Natural killer cell (primary cell): ENCODE data around the gene ST6GALNAC4. TPM values are rescaled to one million over a fixed set of nuclear protein-coding genes. Genes with fewer than 3 reads are reported as not detected.

Experiments used
- ATAC-seq, 3 donors: fragments of 150-1000 bp in 2 of 3; fragments of 200-7000 bp in 1 of 3; cut with Tn5 transposase; 1 replicate in 1 of 3; 2 replicates in 2 of 3; pipeline ENCODE4 v1.10.0; 2021; ENCODE audit warnings: mild to moderate bottlenecking in 2 of 3, moderate library complexity in 2 of 3
- DNase-seq, 2 donors: peaks; one replicate each; pipeline versions ENCODE4 v3.0.0 to v3.0.0-alpha.2; 2013 to 2021; ENCODE audit warnings: mixed read lengths in 1 of 2
- H3K27ac ChIP-seq: one replicate; pipeline ENCODE4 v1.5.1; 2013; ENCODE audit warnings: mild to moderate bottlenecking, low read length
- H3K27me3 ChIP-seq: one replicate; pipeline ENCODE4 v1.6.1; 2013; ENCODE audit warnings: low read length; ENCODE audit not compliant: control insufficient read depth, insufficient read depth
- H3K36me3 ChIP-seq: one replicate; pipeline ENCODE4 v1.6.1; 2013; ENCODE audit warnings: low read length; ENCODE audit not compliant: control insufficient read depth, insufficient read depth
- H3K4me1 ChIP-seq: one replicate; pipeline ENCODE4 v1.6.1; 2013; ENCODE audit warnings: low read length; ENCODE audit not compliant: control insufficient read depth, insufficient read depth
- H3K4me3 ChIP-seq: one replicate; pipeline ENCODE4 v1.5.1; 2013; ENCODE audit warnings: low read length
- H3K9me3 ChIP-seq: one replicate; pipeline ENCODE4 v1.6.1; 2013; ENCODE audit warnings: low read length; ENCODE audit not compliant: control insufficient read depth, insufficient read depth
- H3K27ac Mint-ChIP-seq, 2 donors: one replicate each; pipeline ENCODE4 v1.8.0; 2022; ENCODE audit warnings: mild to moderate bottlenecking in 2 of 2, mixed read lengths in 2 of 2, moderate library complexity in 1 of 2
- H3K27me3 Mint-ChIP-seq, 2 donors: one replicate each; pipeline ENCODE4 v1.8.0; 2022; ENCODE audit warnings: low read depth in 2 of 2, mixed read lengths in 2 of 2
- H3K36me3 Mint-ChIP-seq: one replicate; pipeline ENCODE4 v1.8.0; 2022; ENCODE audit warnings: mixed read lengths
- H3K4me1 Mint-ChIP-seq, 2 donors: one replicate each; pipeline ENCODE4 v1.8.0; 2022; ENCODE audit warnings: mixed read lengths in 2 of 2
- H3K4me3 Mint-ChIP-seq: one replicate; pipeline ENCODE4 v1.8.0; 2022; ENCODE audit warnings: mild to moderate bottlenecking, moderate library complexity, mixed read lengths
- H3K9me3 Mint-ChIP-seq, 2 donors: one replicate each; pipeline ENCODE4 v1.8.0; 2022; ENCODE audit warnings: mixed read lengths in 2 of 2
- WGBS: methylation state at CpG from one replicate; pipeline ENCODE4 v1.1.7; 2013; ENCODE audit warnings: missing lambda C conversion rate; ENCODE audit not compliant: insufficient coverage; 5-methylcytosine and 5-hydroxymethylcytosine counted together
- intact Hi-C: fragments of 100-400 bp; cut with micrococcal nuclease; formaldehyde crosslinking; loops from one replicate; pipeline ENCODE4 v1.14.2; 2022
- total RNA-seq, 4 donors: library from RNA; stranded (reverse); fragments of 120-200 nt in 1 of 4; gene quantifications; one replicate each; pipeline versions ENCODE4 v1.2.3 to v1.2.4, GENCODE V29; 2013 to 2022
- TF ChIP-seq, protein P1 (sequence below): fragments of 200-600 bp; IDR thresholded peaks from one replicate; pipeline ENCODE4 v1.8.0; 2022; ENCODE audit warnings: antibody characterized with exemption

ST6GALNAC4 gene
- total RNA-seq, 3 donors from 2014 or later (not counting 1 experiment from before 2014, with no cell fraction given), result 18.8 to 33.0 (median 20.4) TPM

DNA sequence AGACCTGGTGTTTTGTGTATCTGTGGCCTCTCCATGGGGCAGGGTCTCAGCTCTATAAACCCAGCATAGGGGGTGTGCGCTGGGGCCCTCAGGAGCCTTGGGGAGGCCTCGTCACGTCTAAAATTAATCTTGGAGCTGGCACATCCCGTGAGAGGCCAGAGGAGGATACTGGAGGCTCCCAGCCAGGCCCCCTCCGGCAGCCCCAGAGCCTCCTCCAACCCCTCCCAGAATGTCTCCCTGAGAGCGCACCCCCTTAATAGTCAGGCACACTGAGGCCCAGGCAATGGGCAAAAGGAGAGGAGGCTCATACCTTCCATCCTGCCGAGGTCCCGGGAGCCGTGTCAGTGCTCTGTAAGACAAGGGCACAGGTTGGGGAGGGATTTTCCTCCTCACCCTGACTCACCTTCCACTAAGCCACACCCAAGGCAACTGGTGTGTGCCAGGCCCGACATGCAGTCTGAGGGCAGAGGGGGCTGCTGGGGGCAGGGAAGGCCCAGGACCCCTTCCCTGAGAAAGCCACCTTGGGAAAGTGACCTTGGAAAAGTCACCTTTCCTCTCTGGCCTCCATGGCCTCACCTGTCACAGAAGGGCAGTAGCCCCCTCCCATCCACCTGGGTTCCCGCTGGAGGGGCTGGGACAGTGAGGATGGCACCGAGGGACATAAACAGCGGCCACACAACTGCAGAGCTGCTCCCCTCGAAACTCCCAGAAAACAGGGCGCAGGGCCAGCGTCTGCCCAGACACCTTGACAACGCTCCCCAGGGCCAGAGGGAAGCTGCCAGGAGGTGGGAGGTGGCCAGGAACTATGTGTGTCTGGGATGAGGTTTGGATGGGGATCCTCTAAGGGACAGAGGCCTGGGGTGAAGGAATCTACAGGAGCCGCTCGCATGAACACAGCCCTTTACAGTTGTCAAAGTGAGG, 42.3 kb downstream of the ST6GALNAC4 start:
- TF ChIP-seq, protein P1, sequence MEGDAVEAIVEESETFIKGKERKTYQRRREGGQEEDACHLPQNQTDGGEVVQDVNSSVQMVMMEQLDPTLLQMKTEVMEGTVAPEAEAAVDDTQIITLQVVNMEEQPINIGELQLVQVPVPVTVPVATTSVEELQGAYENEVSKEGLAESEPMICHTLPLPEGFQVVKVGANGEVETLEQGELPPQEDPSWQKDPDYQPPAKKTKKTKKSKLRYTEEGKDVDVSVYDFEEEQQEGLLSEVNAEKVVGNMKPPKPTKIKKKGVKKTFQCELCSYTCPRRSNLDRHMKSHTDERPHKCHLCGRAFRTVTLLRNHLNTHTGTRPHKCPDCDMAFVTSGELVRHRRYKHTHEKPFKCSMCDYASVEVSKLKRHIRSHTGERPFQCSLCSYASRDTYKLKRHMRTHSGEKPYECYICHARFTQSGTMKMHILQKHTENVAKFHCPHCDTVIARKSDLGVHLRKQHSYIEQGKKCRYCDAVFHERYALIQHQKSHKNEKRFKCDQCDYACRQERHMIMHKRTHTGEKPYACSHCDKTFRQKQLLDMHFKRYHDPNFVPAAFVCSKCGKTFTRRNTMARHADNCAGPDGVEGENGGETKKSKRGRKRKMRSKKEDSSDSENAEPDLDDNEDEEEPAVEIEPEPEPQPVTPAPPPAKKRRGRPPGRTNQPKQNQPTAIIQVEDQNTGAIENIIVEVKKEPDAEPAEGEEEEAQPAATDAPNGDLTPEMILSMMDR, result no peak
- ATAC-seq, result no peak

DNA sequence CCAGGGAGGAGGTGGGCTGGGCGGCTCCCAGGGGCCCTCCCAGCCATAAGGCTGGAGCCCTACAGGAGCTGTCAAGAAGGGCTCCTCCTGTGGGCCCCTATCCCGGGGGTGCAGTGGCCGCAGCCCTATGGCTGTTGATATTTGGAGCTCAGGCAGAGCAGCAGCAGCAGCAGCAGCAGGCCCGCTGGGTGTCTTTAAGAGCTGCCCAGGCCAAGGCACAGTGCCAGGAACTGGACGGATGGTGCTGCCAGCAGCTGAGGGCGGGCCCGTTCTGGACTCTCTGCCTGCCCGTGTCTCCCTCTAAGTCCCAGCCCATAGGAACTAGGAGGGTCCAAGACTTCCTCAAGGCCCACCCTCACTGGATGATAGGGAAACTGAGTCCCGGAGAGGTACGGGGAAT, 43.0 kb downstream of the ST6GALNAC4 start:
- H3K4me1 Mint-ChIP-seq, result peaks cover 8 to 9% of the 10 kb centered on the region in 2 donors

More for the DNA sequence above, 42.3 kb downstream of the ST6GALNAC4 start:
- Histone ChIP-seq H3K27me3 (no peaks in the 10 kb centered on the region), H3K27ac (no peak overlapping the region), H3K9me3 (no peaks in the 10 kb centered on the region), H3K36me3 (no peaks in the 10 kb centered on the region), H3K4me3 (no peak overlapping the region), H3K4me1 (peaks cover 15% of the 10 kb centered on the region)
- H3K4me1 Mint-ChIP-seq, result peaks cover 8 to 9% of the 10 kb centered on the region in 2 donors
- intact Hi-C loops, result no loop called here
- WGBS, result 96% methylated on average over 16 of the region's 19 CpGs
- H3K27ac Mint-ChIP-seq, result peak overlapping the region in 1 of 2 donors; percentile 68
- DNase-seq, result no peak
- H3K4me3 Mint-ChIP-seq, result no peak overlapping the region
- no peaks in the 10 kb centered on the region for H3K27me3 Mint-ChIP-seq
- H3K9me3 Mint-ChIP-seq, result no peaks in the 10 kb centered on the region
- H3K36me3 Mint-ChIP-seq, result no peaks in the 10 kb centered on the region

DNA sequence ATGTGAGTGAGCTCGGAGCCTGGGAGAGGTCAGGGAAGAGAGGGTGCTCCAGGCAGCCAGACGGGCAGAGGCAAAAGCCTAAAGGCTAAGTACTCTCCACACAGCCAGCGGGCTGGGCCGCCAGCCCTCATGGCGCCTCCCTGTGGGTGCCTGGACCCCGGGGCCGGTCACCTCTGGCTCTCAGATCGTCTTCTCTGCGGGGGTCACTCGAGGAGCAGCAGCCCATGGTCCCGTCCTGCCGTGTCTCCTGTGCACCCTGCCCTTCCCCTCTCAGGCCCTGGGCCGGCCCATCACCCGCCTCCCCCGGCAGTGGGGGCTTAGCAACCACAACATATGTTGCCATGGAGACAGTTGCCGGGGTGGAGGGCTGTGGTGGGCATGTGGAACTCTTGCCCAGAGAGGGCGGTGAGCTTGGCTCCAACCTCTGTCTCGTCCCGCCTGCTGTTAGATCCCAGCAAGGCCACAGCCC, 43.6 kb downstream of the ST6GALNAC4 start:
- no peak overlapping the region for H3K27ac ChIP-seq
- 73% methylated on average over 19 of the region's 19 CpGs for WGBS
- intact Hi-C loops, result no loop called here

More for the DNA sequence above, 43.0 kb downstream of the ST6GALNAC4 start:
- H3K9me3 Mint-ChIP-seq, result no peaks in the 10 kb centered on the region
- no peaks in the 10 kb centered on the region for H3K9me3 ChIP-seq
- H3K4me1 ChIP-seq, result peaks cover 17% of the 10 kb centered on the region
- no peak overlapping the region for H3K27ac Mint-ChIP-seq
- no peak overlapping the region for H3K4me3 ChIP-seq
- no peak for ATAC-seq
- H3K27me3 ChIP-seq, result no peaks in the 10 kb centered on the region
- no peak overlapping the region for H3K27ac ChIP-seq
- TF ChIP-seq, protein P1, result no peak
- no peaks in the 10 kb centered on the region for H3K36me3 ChIP-seq
- H3K36me3 Mint-ChIP-seq, result no peaks in the 10 kb centered on the region
- intact Hi-C loops, result no loop called here
- WGBS, result 93% methylated on average over 10 of the region's 10 CpGs
- no peaks in the 10 kb centered on the region for H3K27me3 Mint-ChIP-seq
- no peak overlapping the region for H3K4me3 Mint-ChIP-seq
- DNase-seq, result no peak

More for the DNA sequence above, 43.6 kb downstream of the ST6GALNAC4 start:
- H3K4me1 Mint-ChIP-seq, result peaks cover 5 to 6% of the 10 kb centered on the region in 2 donors
- H3K27me3 Mint-ChIP-seq, result no peaks in the 10 kb centered on the region
- no peak overlapping the region for H3K4me3 Mint-ChIP-seq
- TF ChIP-seq, protein P1, result no peak
- Histone ChIP-seq H3K36me3 (no peaks in the 10 kb centered on the region), H3K9me3 (no peaks in the 10 kb centered on the region), H3K4me1 (peaks cover 17% of the 10 kb centered on the region), H3K4me3 (no peak overlapping the region), H3K27me3 (no peaks in the 10 kb centered on the region)
- no peaks in the 10 kb centered on the region for H3K36me3 Mint-ChIP-seq
- DNase-seq (no peak), ATAC-seq (no peak)
- H3K9me3 Mint-ChIP-seq, result no peaks in the 10 kb centered on the region
- no peak overlapping the region for H3K27ac Mint-ChIP-seq
